Measurements from ENCODE around the gene IFT88. TPM values are rescaled to one million over a fixed set of nuclear protein-coding genes. Genes with fewer than 3 reads are reported as not detected.

The IFT88 gene
- total and polyA plus RNA-seq, 2 of the 8 experiments (the other 6 are each of a cell fraction or from before 2014, with no cell fraction given) = 1.7 to 5.8 TPM

- no peak for TF ChIP-seq BCL11A (IDR thresholded peaks at IDR 0.05; ENCODE audit: low read depth in 2 of 2, low read length in 2 of 2)
These were observed 12.2 kb downstream of the IFT88 start (continued) for GRCh38 chr13:20579191-20579590.

Measured in H1 (cell line).